Endothelial cell of hepatic sinusoid (primary cell): ENCODE results near the gene CEBPB.
"Not testable (repeated sequence)": the region's sequence is repeated elsewhere in the genome, so short reads cannot be mapped to it uniquely, and the experiment has no call there.

ENCODE experiments used
- in situ Hi-C: cut with HindIII; loops from 2 replicates; pipeline ENCODE4 v1.10.0; 2017; ENCODE audit warnings: low sequenced_read_pairs

Gene CEBPB

DNA sequence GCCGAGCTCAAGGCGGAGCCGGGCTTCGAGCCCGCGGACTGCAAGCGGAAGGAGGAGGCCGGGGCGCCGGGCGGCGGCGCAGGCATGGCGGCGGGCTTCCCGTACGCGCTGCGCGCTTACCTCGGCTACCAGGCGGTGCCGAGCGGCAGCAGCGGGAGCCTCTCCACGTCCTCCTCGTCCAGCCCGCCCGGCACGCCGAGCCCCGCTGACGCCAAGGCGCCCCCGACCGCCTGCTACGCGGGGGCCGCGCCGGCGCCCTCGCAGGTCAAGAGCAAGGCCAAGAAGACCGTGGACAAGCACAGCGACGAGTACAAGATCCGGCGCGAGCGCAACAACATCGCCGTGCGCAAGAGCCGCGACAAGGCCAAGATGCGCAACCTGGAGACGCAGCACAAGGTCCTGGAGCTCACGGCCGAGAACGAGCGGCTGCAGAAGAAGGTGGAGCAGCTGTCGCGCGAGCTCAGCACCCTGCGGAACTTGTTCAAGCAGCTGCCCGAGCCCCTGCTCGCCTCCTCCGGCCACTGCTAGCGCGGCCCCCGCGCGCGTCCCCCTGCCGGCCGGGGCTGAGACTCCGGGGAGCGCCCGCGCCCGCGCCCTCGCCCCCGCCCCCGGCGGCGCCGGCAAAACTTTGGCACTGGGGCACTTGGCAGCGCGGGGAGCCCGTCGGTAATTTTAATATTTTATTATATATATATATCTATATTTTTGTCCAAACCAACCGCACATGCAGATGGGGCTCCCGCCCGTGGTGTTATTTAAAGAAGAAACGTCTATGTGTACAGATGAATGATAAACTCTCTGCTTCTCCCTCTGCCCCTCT is 1.1 kb downstream of the CEBPB start:
- in situ Hi-C loops: no loop called here

DNA sequence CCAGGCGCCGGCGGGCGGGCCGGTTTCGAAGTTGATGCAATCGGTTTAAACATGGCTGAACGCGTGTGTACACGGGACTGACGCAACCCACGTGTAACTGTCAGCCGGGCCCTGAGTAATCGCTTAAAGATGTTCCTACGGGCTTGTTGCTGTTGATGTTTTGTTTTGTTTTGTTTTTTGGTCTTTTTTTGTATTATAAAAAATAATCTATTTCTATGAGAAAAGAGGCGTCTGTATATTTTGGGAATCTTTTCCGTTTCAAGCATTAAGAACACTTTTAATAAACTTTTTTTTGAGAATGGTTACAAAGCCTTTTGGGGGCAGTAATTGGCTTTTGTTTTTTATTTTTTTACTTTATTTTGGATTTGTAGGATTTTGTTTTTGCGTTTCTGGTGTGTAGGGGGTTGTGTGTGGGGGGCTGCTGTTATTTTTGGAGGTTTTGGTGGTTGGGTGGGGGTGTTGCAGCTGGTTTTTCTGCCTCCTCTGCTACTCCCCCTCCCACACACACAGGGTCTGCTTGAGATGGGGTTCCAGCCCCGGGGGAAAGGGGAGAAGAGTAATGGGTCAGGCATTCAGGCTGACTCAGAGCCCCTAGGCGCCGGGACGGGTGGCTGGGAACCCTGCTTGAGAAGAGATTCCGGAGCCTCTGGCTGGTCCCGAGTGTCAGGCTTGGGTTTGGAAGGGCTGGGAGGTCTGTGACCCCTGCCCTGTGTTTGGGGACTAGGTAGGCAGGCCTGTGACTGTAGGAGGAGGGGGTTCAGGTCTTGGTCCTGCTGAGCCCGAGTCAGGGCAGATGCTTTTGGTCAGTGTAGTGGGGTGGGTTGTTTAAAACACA is 2.0 kb downstream of the CEBPB start:
- in situ Hi-C loops: no loop called here

GRCh38 chr20:50193199-50193835 is 2.7 kb downstream of the CEBPB start:
- in situ Hi-C loops: no loop called here

DNA sequence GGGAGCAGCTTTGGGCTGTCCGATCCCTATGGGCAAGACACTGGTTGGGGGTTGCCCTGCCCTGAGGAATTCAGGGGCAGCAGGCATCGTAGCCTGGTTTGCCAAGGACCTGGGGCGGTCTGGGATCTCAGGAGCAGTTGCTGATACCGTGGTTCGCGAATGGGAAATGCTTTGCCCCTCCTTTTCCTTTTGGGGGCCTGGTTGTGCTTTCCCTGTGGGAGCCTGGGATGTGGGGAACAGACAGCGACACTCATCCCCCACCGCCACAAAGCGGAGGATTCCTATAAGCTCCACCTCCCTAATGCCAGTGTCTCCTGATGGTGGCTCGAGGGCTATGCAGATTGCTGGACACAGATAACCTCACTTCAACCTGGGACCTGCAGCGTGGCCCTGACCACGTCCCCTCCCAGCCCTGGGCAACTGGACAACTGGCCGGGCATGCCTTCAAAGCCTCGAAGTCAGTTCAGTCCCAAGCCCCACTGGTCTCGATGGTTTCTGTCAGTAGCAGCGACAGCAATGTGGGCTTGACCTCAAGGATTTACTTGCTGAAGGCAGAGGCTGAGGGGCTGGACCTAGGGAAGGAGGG is 3.3 kb downstream of the CEBPB start:
- in situ Hi-C loops: no loop called here

DNA sequence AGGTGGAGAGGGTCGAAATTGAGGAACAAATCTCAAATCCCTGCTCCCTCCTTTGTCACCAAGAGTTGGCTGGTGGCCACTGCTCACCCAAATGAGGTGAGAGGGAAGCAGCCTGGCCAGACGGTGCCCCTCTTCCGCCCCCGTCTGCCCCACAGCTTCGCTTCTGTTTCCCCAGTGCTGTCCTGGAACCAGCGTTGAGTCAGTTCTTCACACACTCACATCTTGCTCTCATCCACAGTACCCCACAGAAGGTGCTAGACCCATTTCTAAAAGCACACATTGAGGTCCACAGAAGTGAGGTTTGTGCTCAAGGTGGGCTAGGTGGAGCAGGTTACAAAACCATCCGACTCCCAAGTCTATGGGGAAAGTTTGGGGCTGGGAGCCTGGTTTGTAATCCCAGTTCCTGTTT is 3.8 kb downstream of the CEBPB start:
- in situ Hi-C loops: no loop called here

DNA sequence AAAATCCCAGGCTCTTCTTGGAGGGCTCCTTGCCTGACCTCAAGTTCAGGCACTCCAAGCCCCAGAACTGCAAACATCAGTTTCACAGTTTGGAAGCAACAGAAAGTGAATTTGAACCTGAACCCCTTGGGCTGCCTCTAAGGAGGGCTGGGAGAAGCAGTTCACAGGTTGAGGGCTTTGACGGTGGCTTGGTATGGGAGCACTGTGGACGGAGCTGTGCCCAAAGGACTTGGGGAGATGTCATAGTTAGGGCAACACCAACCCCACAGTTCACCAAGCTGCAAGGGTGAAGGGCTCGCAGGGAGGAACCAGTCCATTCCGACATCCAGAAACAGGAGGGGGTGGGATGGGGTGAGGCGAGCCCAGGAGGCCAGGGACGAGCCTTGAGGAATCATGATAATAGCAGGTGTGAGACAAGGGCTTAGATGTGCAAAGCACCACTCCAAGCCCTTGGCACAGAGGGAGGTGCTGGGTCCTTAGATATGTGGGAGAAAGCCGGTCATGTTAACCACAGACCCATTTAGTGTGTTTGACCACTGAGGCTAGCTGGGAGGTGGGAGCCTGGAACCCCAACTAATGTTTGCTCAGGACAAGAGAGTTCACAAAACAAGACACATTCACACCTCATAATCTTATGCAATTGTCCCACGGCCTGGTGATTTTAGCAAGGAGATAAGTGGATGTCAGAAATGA is 4.3 kb downstream of the CEBPB start:
- in situ Hi-C loops: no loop called here

GRCh38 chr20:50195524-50196120 is 5.0 kb downstream of the CEBPB start:
- in situ Hi-C loops: no loop called here

GRCh38 chr20:50196248-50196647 is 5.6 kb downstream of the CEBPB start:
- in situ Hi-C loops: no loop called here

DNA sequence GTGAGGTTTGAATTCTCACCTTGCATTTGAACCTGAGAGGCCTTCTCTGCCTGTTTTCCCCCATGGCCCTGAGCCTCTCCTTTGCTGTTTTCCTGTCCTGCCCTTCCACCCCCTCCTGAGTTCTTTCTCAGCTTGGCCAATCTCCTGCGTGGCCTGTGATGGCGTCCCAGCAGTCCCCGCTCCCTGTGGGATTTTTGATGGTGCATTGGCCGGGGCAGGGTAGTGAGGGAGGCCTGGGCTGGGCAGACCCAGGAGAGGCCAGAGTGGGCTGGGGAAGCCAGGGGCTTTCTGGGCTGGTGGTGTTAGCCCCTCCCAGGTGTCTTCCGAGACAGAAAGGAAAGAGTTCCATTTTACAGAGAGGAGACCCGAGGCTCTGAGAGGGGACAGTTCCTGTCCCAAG is 6.3 kb downstream of the CEBPB start:
- in situ Hi-C loops: no loop called here

DNA sequence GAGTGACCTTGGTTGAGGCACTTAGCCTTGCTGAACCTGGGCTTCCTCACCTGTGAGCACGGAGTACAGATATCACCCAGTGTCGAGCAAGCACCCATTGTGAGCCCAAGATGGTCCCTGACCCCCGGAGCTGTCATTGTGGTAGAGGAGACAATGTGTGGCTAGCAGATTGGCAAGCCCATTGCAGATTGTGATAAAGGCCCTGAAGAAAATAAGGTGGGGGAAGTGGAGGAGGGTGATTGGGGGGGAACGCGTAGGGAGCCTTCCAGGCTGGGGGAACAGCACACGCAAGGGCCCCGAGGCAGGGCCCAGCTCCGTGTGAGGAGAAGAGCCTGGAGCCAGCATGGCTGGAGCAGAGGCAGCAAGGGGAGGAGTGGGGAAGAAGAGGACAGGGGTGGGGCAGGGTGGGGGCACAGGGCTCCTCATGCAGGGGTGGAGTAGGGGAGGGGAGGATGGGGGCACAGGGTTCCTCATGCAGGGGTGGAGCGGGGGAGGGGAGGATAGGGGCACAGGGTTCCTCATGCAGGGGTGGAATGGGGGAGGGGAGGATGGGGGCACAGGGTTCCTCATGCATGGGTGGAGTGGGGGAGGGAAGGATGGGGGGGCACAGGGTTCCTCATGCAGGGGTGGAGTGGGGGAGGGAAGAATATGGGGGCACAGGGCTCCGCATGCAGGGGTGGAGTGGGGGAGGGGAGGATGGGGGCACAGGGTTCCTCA is 7.0 kb downstream of the CEBPB start:
- in situ Hi-C loops: no loop called here

DNA sequence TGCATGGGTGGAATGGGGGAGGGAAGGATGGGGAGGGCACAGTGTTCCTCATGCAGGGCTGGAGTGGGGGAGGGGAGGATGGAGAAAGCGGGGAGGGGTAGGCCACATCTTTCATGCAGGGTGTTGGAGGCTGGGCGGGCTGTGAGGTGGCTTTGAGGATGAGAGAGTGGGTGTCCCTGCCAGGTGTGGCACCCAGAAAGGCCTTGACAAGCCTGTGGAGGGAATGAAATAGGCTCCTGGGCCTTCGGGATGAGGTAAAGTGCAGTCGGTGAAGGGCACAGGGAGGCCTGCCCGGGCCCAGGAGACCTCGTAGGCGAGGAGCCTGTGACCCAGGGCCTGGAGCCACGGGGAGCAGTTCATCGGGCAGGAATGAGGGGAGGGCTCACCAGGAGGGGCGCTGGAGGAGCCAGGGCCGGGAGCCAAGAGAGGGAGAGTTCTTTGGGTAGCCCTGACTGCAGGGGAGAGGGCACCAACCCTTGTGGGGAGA is 7.6 kb downstream of the CEBPB start:
- in situ Hi-C loops: no loop called here

- in situ Hi-C loops: no loop called here
Observed at GRCh38 chr20:50198716-50199115, 8.1 kb downstream of the CEBPB start.

DNA sequence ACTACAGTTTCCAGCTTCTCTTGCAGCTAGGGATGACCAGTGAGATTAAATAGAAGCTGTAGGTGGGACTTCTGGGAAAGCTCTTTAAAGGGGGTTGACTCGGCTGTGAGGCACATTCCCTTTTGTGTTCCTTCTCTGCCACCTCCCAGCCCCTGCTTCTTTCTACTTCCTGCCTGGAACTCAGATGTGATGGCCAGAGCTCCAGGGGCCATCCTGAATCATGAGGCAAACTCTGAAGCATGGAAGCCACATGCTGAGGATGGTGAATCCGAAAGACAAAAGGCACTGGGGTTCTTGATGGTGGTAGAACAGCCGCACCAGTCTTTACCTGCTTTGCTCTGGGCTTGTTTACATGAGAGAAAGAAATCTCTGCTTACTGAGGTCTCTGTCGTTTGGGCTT is 9.1 kb downstream of the CEBPB start:
- in situ Hi-C loops: no loop called here

DNA sequence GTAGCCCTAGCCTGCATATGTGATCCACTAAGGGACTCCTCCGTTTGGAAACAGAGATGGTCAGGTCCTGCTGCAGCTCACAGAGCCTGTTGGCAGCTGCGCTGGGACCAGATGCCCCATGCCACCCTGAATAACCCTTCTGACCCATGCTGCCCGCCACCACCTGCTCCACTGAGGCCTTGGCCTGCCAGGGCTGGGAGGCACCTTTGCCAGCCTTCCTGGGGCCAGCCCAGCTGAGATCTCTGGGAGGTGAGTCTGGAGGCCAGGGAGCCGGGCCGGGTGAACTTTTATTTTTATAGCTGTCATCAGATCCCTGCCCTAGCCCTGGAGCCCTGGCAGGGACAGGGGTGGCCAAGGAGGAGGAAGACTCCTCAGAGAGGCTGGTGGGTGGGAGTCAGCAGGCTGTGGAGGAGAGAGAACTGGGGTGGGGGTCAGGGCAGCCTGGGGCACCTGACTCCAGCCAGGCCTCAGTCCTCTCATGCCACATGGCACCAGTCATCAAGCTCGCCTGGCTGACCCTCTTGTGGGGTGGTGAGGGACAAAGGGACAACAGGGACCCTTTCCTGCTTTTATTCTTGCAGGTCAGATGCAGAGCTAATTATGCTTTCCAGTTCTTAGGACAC is 10.0 kb downstream of the CEBPB start:
- in situ Hi-C loops: no loop called here

- in situ Hi-C loops: not testable (repeated sequence)
Observed at GRCh38 chr20:50201710-50202109, 11.1 kb downstream of the CEBPB start.

- in situ Hi-C loops: no loop called here
Observed at GRCh38 chr20:50202677-50203076, 12.0 kb downstream of the CEBPB start.

GRCh38 chr20:50203951-50204937 is 13.6 kb downstream of the CEBPB start:
- in situ Hi-C loops: no loop called here

DNA sequence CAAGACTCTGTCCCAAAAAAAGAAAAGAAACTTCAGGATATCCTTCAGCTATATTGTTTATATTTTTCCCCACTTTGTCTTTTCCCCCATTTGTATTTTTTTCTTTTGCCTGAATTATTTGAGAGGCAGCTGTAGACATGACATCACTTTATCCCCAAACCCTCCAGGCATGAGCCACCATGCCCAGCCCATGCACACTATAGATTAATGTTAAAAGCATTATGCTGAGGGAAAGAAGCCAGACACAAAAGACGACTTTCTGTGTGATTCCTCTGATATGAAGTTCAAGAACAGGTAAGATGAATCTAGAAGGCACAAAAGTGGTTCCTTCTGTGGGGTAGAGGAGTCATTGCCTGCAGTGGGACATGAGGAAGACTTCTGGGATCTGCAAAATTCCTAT is 16.4 kb downstream of the CEBPB start:
- in situ Hi-C loops: no loop called here
